ENCODE results near the gene BRAF.

GRCh38 chr7:140864732-140865131, 60.0 kb downstream of the BRAF start:
- TF ChIP-seq CTCF (IDR thresholded peaks at IDR 0.05) (no peak), POLR2A (IDR thresholded peaks at IDR 0.05) (no peak)

Data from tibial nerve (tissue), 3 donors.